Measurements from ENCODE around the gene CFAP20DC. TPM values are rescaled to one million over a fixed set of nuclear protein-coding genes. Genes with fewer than 3 reads are reported as not detected.
"Not testable (repeated sequence)": the region's sequence is repeated elsewhere in the genome, so short reads cannot be mapped to it uniquely, and the experiment has no call there.

CFAP20DC gene
- total and polyA plus RNA-seq, 2 of the 4 experiments (the other 2 are of a cell fraction) = 1.2 to 1.6 TPM

- TF ChIP-seq RFX5 (IDR thresholded peaks at IDR 0.05; ENCODE audit: low read depth, low read length) = no peak
- no peak for TF ChIP-seq RAD21 (IDR thresholded peaks at IDR 0.05; ENCODE audit: low read length)
- TF ChIP-seq FOS (IDR thresholded peaks at IDR 0.05; ENCODE audit: low read depth, low read length) = no peak
- ChIA-PET CTCF (no interaction called here), POLR2A (ENCODE audit: unreplicated experiment) (no interaction called here)
- Histone ChIP-seq H3K9ac (ENCODE audit: low read depth, low read length) (no peak overlapping the region), H2BK15ac (ENCODE audit: low read depth, low read length) (no peak overlapping the region), H4K5ac (ENCODE audit: low read depth, low read length) (no peak overlapping the region), H3K79me1 (ENCODE audit: low read depth in 1 of 2, low read length in 2 of 2) (no peaks in the 10 kb centered on the region), H4K8ac (ENCODE audit: low read depth in 2 of 2, low read length in 2 of 2) (no peak overlapping the region), H2AK5ac (ENCODE audit: low read depth, low read length) (no peak overlapping the region), H4K91ac (ENCODE audit: insufficient read depth, low read depth, low read length) (no peak overlapping the region), H3K9me1 (ENCODE audit: insufficient read depth, low read length) (no peaks in the 10 kb centered on the region), H3K36me3 (ENCODE audit: control insufficient read depth, insufficient read depth, low read length) (no peaks in the 10 kb centered on the region), H3K9me3 (ENCODE audit: control insufficient read depth, insufficient read depth, low read length) (no peaks in the 10 kb centered on the region), H3K4me1 (ENCODE audit: control insufficient read depth, insufficient read depth, low read length) (no peaks in the 10 kb centered on the region), H2BK120ac (ENCODE audit: low read depth, low read length) (no peak overlapping the region), H3K18ac (ENCODE audit: low read depth, low read length) (no peak overlapping the region), H3K27ac (ENCODE audit: insufficient read depth, low read length) (no peak overlapping the region), H3K27me3 (ENCODE audit: control insufficient read depth, insufficient read depth, low read length) (no peaks in the 10 kb centered on the region), H3K23ac (ENCODE audit: low read depth, low read length) (no peak overlapping the region), H4K20me1 (ENCODE audit: insufficient read depth, low read length) (no peaks in the 10 kb centered on the region), H2BK20ac (ENCODE audit: low read depth, low read length) (no peak overlapping the region), H3K56ac (ENCODE audit: extremely low read depth, insufficient read depth, low read length) (no peak overlapping the region), H3K4me2 (ENCODE audit: low read depth, low read length) (no peak overlapping the region), H3K4me3 (ENCODE audit: insufficient read depth, low read depth, low read length) (no peak overlapping the region), H2BK5ac (ENCODE audit: low read depth, low read length, poor library complexity, severe bottlenecking) (no peak overlapping the region), H3K14ac (replicated peaks; ENCODE audit: low read depth, low read length) (no peak overlapping the region), H3K4ac (ENCODE audit: low read depth, low read length) (no peak overlapping the region), H2AK9ac (replicated peaks; ENCODE audit: low read depth, low read length, poor library complexity) (no peak overlapping the region), H2AFZ (replicated peaks; ENCODE audit: low read length, poor library complexity) (no peak overlapping the region)
- dilution Hi-C loops (cut with HindIII; ENCODE audit: low sequenced_read_pairs, unreplicated experiment) (no loop called here), intact Hi-C loops (cut with micrococcal nuclease) (no loop called here), in situ Hi-C loops (cut with MboI; ENCODE audit: low sequenced_read_pairs) (no loop called here)
- WGBS, 2 experiments (ENCODE audit: extremely low coverage in 2 of 2, insufficient read length in 1 of 2) = no CpG with 5 or more reads among the region's 2 CpGs
- BruUV-seq (replicated peaks) = no TSS peak
- DNase-seq (no peak), ATAC-seq (ENCODE audit: low read depth) (no peak)
Measured at GRCh38 chr3:58704745-58705144, 345.1 kb downstream of the CFAP20DC start.

GRCh38 chr3:58704304-58704703 lies 345.5 kb downstream of the CFAP20DC start:
- H3K27ac ChIP-seq (ENCODE audit: insufficient read depth, low read length); H3K23ac ChIP-seq (ENCODE audit: low read depth, low read length); in situ Hi-C loops (cut with MboI; ENCODE audit: low sequenced_read_pairs); H3K9me3 ChIP-seq (ENCODE audit: control insufficient read depth, insufficient read depth, low read length); H4K91ac ChIP-seq (ENCODE audit: insufficient read depth, low read depth, low read length); dilution Hi-C loops (cut with HindIII; ENCODE audit: low sequenced_read_pairs, unreplicated experiment); H4K20me1 ChIP-seq (ENCODE audit: insufficient read depth, low read length); H3K56ac ChIP-seq (ENCODE audit: extremely low read depth, insufficient read depth, low read length); H3K9ac ChIP-seq (ENCODE audit: low read depth, low read length); H2AK9ac ChIP-seq (replicated peaks; ENCODE audit: low read depth, low read length, poor library complexity); H3K36me3 ChIP-seq (ENCODE audit: control insufficient read depth, insufficient read depth, low read length); H3K14ac ChIP-seq (replicated peaks; ENCODE audit: low read depth, low read length); H2AFZ ChIP-seq (replicated peaks; ENCODE audit: low read length, poor library complexity); H2BK5ac ChIP-seq (ENCODE audit: low read depth, low read length, poor library complexity, severe bottlenecking); H3K18ac ChIP-seq (ENCODE audit: low read depth, low read length); H3K27me3 ChIP-seq (ENCODE audit: control insufficient read depth, insufficient read depth, low read length); ATAC-seq (ENCODE audit: low read depth); H3K4me3 ChIP-seq (ENCODE audit: insufficient read depth, low read depth, low read length); H2BK20ac ChIP-seq (ENCODE audit: low read depth, low read length); H3K79me1 ChIP-seq (ENCODE audit: low read depth in 1 of 2, low read length in 2 of 2); H4K8ac ChIP-seq (ENCODE audit: low read depth in 2 of 2, low read length in 2 of 2); H3K4me2 ChIP-seq (ENCODE audit: low read depth, low read length); POLR2A ChIA-PET (ENCODE audit: unreplicated experiment); intact Hi-C loops (cut with micrococcal nuclease); DNase-seq; H2BK15ac ChIP-seq (ENCODE audit: low read depth, low read length); H3K9me1 ChIP-seq (ENCODE audit: insufficient read depth, low read length); H2AK5ac ChIP-seq (ENCODE audit: low read depth, low read length); H2BK120ac ChIP-seq (ENCODE audit: low read depth, low read length); BruUV-seq (replicated peaks); H3K4me1 ChIP-seq (ENCODE audit: control insufficient read depth, insufficient read depth, low read length); H3K4ac ChIP-seq (ENCODE audit: low read depth, low read length); H4K5ac ChIP-seq (ENCODE audit: low read depth, low read length): not testable (repeated sequence)
- CTCF ChIA-PET = interaction anchor here (0.6 kb wide), 1 partner anchor 384 kb away, joined by 3 read pairs; no protein-coding TSS in a partner anchor
- WGBS, 2 experiments (ENCODE audit: extremely low coverage in 2 of 2, insufficient read length in 1 of 2) = no CpG with 5 or more reads among the region's 2 CpGs
